Endothelial cell (in vitro differentiated cells): Measurements from ENCODE around the gene RAD51B. TPM values are rescaled to one million over a fixed set of nuclear protein-coding genes. Genes with fewer than 3 reads are reported as not detected.

Experiments used
- DNase-seq: peaks from one replicate; pipeline ENCODE4 v3.0.0; 2021; ENCODE audit warnings: low spot score
- H3K27ac Mint-ChIP-seq: one replicate; pipeline ENCODE4 v1.8.0; 2021; ENCODE audit warnings: mixed read lengths, inconsistent platforms; ENCODE audit not compliant: unreplicated experiment
- H3K27me3 Mint-ChIP-seq: one replicate; pipeline ENCODE4 v1.8.0; 2021; ENCODE audit warnings: mild to moderate bottlenecking, moderate library complexity, mixed read lengths, inconsistent platforms; ENCODE audit not compliant: unreplicated experiment
- H3K36me3 Mint-ChIP-seq: one replicate; pipeline ENCODE4 v1.8.0; 2021; ENCODE audit warnings: mild to moderate bottlenecking, low read depth, mixed read lengths, inconsistent platforms; ENCODE audit not compliant: unreplicated experiment
- H3K4me1 Mint-ChIP-seq: one replicate; pipeline ENCODE4 v1.8.0; 2021; ENCODE audit warnings: mild to moderate bottlenecking, mixed read lengths, inconsistent platforms; ENCODE audit not compliant: unreplicated experiment
- H3K4me3 Mint-ChIP-seq: one replicate; pipeline ENCODE4 v1.8.0; 2021; ENCODE audit warnings: mild to moderate bottlenecking, mixed read lengths, inconsistent platforms; ENCODE audit not compliant: unreplicated experiment
- H3K9me3 Mint-ChIP-seq: one replicate; pipeline ENCODE4 v1.8.0; 2021; ENCODE audit warnings: mixed read lengths, inconsistent platforms; ENCODE audit not compliant: unreplicated experiment
- CTCF ChIP-seq: fragments of 200-600 bp; sonication (generic); IDR thresholded peaks from one replicate; pipeline ENCODE4 v1.5.0; 2021; ENCODE audit warnings: antibody characterized with exemption; ENCODE audit not compliant: unreplicated experiment
- total RNA-seq: library from RNA; stranded (reverse); fragmentation: NEBNext Ultra II Directional; extraction: Animal tissue kit (Norgen Biotek cat#: 25700); gene quantifications from one replicate; pipeline ENCODE4 v1.2.1, GENCODE V29; 2021; ENCODE audit not compliant: unreplicated experiment

The RAD51B gene
- total RNA-seq, 1 donor from 2014 or later = 23.5 TPM

- no peak for TF ChIP-seq CTCF
- peaks cover 4% of the 10 kb centered on the region for H3K27me3 Mint-ChIP-seq
- no peak overlapping the region for H3K4me3 Mint-ChIP-seq
- peaks cover 38% of the 10 kb centered on the region for H3K4me1 Mint-ChIP-seq
- no peak overlapping the region for H3K27ac Mint-ChIP-seq
- H3K36me3 Mint-ChIP-seq = peaks cover 7% of the 10 kb centered on the region
- H3K9me3 Mint-ChIP-seq = no peaks in the 10 kb centered on the region
- no peak for DNase-seq
Observed at GRCh38 chr14:68691031-68691791, 871.6 kb downstream of the RAD51B start.

DNA sequence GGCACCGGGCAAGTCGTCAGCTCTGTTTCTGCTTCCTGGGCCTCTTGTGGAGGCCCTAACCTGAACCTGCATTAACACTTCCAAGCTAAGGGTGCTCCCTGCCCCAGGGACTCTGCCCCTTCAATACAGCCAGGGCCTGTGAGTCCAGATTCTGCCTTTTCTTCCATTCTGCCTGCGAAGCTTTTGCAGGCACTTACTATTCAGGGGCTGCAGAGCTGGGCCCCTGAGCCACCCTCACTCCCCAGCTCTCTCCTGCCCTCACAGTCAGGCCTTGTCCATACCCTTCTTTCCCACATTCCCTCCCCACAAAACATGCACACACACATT is 872.2 kb downstream of the RAD51B start:
- peaks cover under 1% of the 10 kb centered on the region for H3K27me3 Mint-ChIP-seq
- peaks cover 4% of the 10 kb centered on the region for H3K36me3 Mint-ChIP-seq
- no peak overlapping the region for H3K27ac Mint-ChIP-seq
- H3K4me1 Mint-ChIP-seq = peaks cover 36% of the 10 kb centered on the region
- H3K4me3 Mint-ChIP-seq = no peak overlapping the region
- TF ChIP-seq CTCF = no peak
- DNase-seq = no peak
- H3K9me3 Mint-ChIP-seq = no peaks in the 10 kb centered on the region

- Mint-ChIP-seq H3K4me1 (peaks cover 36% of the 10 kb centered on the region), H3K27ac (no peak overlapping the region), H3K36me3 (peaks cover 4% of the 10 kb centered on the region), H3K27me3 (no peaks in the 10 kb centered on the region), H3K9me3 (no peaks in the 10 kb centered on the region), H3K4me3 (no peak overlapping the region)
- DNase-seq = no peak
- TF ChIP-seq CTCF = no peak
Observed at GRCh38 chr14:68692216-68692615, 872.6 kb downstream of the RAD51B start.

- H3K27ac Mint-ChIP-seq = peak overlapping the region; percentile 15
- no peaks in the 10 kb centered on the region for H3K9me3 Mint-ChIP-seq
- no peak for DNase-seq
- no peak for TF ChIP-seq CTCF
- no peaks in the 10 kb centered on the region for H3K27me3 Mint-ChIP-seq
- peak overlapping the region; percentile 47 for H3K4me3 Mint-ChIP-seq
- peaks cover 33% of the 10 kb centered on the region for H3K4me1 Mint-ChIP-seq
- H3K36me3 Mint-ChIP-seq = peaks cover 4% of the 10 kb centered on the region
Observed at GRCh38 chr14:68692916-68693771, 873.6 kb downstream of the RAD51B start.

DNA sequence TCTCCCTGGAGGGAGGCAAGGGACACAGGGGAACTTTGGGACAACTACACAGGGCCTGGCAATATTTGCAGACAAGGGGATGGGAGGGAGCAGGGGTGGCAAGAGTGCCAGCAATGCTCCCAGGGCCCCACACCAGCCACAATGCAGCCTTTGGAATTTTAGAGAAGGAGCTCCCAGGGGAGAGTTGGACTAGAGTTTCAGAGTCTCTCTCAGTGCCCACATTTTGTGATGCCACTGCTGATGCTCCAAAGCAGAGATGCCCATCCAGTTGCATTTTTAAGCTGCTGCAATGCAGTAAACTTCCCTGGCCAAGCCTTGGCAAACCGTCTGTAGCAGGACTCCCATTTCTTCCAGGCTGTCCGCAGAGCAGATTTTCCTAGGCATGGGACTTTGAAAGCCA is 874.3 kb downstream of the RAD51B start:
- Mint-ChIP-seq H3K27ac (no peak overlapping the region), H3K9me3 (no peaks in the 10 kb centered on the region), H3K27me3 (no peaks in the 10 kb centered on the region), H3K4me1 (peaks cover 32% of the 10 kb centered on the region), H3K36me3 (peaks cover 4% of the 10 kb centered on the region), H3K4me3 (no peak overlapping the region)
- TF ChIP-seq CTCF = no peak
- no peak for DNase-seq
